Raji (cell line): ENCODE measurements around the gene CHMP4B.
A peak's percentile ranks its signal among the peaks of the same experiment; 100 is the strongest.

Experiments
- POLR2A ChIP-seq: IDR thresholded peaks from 2 replicates; pipeline ENCODE4 v1.6.1; 2011; ENCODE audit warnings: low read depth, low read length, control low read depth; ENCODE audit not compliant: insufficient read depth

CHMP4B gene

DNA sequence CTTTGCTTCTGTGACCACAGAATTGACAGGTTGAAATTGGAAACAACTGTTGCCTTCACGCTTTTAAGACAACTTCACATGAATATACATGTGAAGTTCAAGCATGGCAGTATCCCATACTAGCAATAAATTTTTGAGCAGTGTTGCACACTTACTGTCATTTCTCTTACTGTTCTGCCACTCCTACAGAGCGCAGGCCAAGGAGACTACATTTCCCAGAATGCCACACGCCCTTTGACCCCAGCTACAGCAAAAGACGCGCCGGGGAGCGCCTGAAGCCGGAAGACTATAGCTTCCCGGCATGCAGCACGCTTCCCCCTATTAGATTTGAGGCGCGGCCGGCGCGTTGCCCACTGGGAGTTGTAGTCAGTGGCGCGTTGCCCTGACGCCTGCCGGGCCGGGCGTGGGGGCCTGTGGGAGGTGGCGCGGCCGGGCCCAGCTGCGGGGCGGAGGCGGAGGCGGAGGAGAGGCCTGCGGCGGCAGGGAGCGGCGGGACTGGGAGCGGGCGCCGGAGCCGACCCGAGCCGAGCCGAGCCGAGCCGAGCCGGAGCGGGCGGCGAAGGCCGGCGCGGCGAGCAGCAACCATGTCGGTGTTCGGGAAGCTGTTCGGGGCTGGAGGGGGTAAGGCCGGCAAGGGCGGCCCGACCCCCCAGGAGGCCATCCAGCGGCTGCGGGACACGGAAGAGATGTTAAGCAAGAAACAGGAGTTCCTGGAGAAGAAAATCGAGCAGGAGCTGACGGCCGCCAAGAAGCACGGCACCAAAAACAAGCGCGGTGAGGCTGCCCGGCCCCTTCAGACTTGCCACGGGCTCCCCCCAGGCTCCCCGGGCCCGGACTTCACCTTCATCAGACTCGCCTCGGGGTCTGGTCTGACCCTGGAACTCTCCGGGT, at the start of gene CHMP4B:
Gene CHMP4B, plus strand, starts transcription at position 464 of the 891 bp plus-strand sequence. Its CDS starts 121 bp downstream, at position 585.
- peak; percentile 61 for TF ChIP-seq POLR2A

DNA sequence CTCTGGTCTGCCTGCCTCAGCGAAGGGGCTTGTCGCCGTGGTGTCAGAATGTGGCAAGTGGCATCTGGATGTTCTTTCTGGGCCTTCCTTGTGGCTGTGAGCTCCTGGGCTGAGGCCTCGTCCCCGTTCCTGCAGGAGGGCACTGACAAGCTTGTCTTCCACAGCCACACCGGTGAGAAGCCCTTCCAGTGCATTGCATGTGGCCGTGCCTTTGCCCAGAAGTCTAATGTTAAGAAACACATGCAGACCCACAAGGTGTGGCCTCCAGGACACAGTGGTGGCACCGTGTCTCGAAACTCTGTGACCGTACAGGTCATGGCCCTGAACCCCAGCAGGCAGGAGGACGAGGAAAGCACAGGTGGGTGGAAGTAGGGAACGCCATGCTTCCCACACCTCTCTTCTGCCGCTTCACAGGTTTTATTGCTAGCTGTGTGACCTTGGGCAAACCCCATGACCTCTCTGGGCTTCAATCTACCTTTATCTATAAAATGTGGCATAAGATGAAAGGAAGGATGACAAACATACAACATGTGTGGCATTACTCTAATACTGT, 49.4 kb upstream of the CHMP4B start:
- no peak for TF ChIP-seq POLR2A

GRCh38 chr20:33765099-33765498, 46.0 kb upstream of the CHMP4B start:
- TF ChIP-seq POLR2A, result no peak

GRCh38 chr20:33765592-33765991, 45.6 kb upstream of the CHMP4B start:
- TF ChIP-seq POLR2A, result no peak

DNA sequence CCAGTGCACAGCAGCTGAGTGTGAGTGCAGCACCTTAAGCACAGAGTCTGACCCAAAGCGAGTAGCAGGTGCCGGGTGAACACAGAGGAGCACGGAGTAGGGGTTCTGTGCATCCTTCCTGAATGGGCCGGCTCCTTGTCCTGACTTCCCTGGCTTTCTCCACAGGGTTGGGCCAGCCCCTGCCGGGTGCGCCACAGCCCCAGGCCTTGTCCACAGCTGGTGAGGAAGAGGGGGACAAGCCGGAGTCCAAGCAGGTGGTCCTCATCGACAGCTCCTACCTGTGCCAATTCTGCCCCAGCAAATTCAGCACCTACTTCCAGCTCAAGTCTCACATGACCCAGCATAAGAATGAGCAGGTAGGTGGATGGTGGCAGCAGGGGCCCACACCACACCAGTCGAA, 44.5 kb upstream of the CHMP4B start:
- no peak for TF ChIP-seq POLR2A

DNA sequence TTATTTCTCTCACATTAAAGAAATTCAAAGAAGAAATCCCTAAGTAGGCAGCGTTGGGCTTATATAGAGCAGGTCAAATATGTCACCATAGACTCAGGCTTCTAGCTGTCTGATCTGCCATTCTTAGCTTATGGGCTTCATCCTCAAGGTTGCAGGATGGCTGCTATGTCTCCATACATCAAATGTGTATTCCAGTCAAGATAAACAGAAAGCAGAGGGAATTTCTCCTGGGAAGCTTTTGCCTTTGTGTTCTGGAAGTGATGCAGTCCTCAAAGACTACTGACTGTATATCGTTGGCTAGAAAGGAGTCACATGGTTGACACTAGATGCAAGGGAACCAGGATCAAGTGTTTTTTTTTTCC, 43.4 kb upstream of the CHMP4B start:
- TF ChIP-seq POLR2A, result no peak

DNA sequence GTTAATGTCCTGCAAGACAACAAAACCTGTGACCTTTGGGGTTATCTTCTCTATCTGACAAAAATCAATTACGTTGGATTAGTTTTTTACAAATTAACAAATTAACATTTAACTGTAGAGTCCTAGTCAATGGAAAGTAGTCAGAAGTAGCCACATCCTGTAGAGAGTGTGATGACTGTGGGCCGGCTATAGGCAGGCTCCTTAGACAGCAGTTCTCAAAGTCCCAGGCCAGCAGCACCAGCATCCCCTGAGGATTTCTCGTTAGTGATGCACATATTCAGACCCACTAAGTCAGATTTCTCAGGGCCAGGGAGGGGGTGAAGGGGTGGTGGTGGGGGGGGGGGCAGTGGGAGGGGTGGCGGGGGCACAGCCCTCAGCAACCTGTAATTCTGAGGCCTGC, 42.1 kb upstream of the CHMP4B start:
- no peak for TF ChIP-seq POLR2A

DNA sequence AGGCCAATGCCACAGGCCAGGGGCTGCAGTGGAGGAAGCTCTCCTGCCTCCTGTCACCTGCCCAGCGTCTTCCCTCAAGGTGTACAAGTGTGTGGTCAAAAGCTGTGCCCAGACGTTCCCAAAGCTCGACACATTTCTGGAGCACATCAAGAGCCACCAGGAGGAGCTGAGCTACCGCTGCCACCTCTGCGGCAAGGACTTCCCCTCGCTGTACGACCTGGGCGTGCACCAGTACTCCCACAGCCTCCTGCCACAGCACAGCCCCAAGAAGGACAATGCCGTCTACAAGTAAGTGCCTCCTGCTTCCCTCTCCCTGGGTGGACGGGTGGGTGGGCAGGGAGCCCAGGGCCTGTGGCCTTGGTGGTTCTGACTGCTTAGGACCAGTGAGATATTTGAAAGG, 41.1 kb upstream of the CHMP4B start:
- no peak for TF ChIP-seq POLR2A

DNA sequence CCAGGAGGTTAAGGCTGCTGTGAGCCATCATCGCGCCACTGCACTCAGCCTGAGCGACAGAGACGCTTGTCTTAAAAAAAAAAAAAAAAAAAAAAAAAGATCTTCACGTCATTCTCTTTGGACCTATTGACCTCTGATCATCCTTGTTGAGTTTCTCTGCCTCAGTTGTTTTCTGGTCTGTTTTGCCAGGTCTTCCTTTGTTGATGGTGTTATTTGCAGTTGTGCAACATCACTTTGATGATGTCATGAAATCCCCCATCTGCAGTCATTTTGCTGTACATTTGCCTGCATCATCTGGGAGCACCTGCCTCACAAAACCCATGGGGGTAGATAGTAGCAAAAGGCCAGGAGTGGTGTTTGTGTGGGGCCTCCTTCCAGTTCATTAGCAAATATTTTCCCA, 39.2 kb upstream of the CHMP4B start:
- TF ChIP-seq POLR2A, result no peak

GRCh38 chr20:33772439-33772838, 38.7 kb upstream of the CHMP4B start:
- TF ChIP-seq POLR2A, result no peak

GRCh38 chr20:33773412-33774089, 37.6 kb upstream of the CHMP4B start:
- TF ChIP-seq POLR2A, result no peak

- no peak for TF ChIP-seq POLR2A
Observed at GRCh38 chr20:33777816-33778215, 33.3 kb upstream of the CHMP4B start.

- TF ChIP-seq POLR2A, result no peak
Observed at GRCh38 chr20:33781133-33781532, 30.0 kb upstream of the CHMP4B start.

GRCh38 chr20:33781945-33782344, 29.2 kb upstream of the CHMP4B start:
- TF ChIP-seq POLR2A, result no peak

- TF ChIP-seq POLR2A, result no peak
Observed at GRCh38 chr20:33783256-33783655, 27.9 kb upstream of the CHMP4B start.

GRCh38 chr20:33783818-33784217, 27.3 kb upstream of the CHMP4B start:
- no peak for TF ChIP-seq POLR2A
